ENCODE measurements around the gene CREB5. TPM values are rescaled to one million over a fixed set of nuclear protein-coding genes. Genes with fewer than 3 reads are reported as not detected.
A peak's percentile ranks its signal among the peaks of the same experiment; 100 is the strongest.

CREB5 gene
- total RNA-seq, 4 donors from 2014 or later, result 7.8 to 29.9 (median 12.9) TPM

DNA sequence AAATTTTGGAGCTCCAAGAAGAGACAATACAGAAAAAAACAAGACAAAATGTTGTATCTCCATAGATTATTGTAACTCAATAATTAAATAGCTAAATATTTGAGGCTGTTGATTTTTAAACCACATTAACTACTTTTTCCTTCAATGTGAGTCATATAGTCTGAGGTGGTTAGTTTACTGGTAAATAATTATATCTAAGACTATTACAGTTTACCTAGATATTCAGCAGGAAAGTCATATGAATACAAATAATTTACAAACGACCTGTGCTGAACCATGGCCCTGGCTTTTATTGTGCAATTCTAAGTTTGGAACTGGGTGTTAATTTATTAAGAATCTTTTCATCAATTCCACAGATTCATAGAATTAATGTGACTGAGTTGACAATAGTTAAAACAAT, 22.2 kb downstream of the CREB5 start:
- 86 to 94% methylated on average over 1 of the region's 1 CpG for WGBS, 2 donors (ENCODE audit: low coverage in 1 of 2)

GRCh38 chr7:28435152-28435551, 22.8 kb downstream of the CREB5 start:
- no peak for TF ChIP-seq EP300 (IDR thresholded peaks at IDR 0.05)
- TF ChIP-seq POLR2A (IDR thresholded peaks at IDR 0.05), result no peak
- TF ChIP-seq POLR2AphosphoS5 (IDR thresholded peaks at IDR 0.05), result no peak
- TF ChIP-seq CTCF (IDR thresholded peaks at IDR 0.05), result no peak
- Histone ChIP-seq H3K36me3 (no peaks in the 10 kb centered on the region), H3K9me3 (no peaks in the 10 kb centered on the region), H3K27me3 (no peaks in the 10 kb centered on the region), H3K27ac (no peak overlapping the region), H3K4me1 (no peaks in the 10 kb centered on the region), H3K4me3 (no peak overlapping the region)
- ATAC-seq, result no peak
- WGBS, 2 donors (ENCODE audit: low coverage in 1 of 2), result 72 to 73% methylated on average over 4 of the region's 4 CpGs

More for the DNA sequence above, 22.2 kb downstream of the CREB5 start:
- H3K4me3 ChIP-seq, result no peak overlapping the region
- no peaks in the 10 kb centered on the region for H3K27me3 ChIP-seq
- no peak for ATAC-seq
- TF ChIP-seq POLR2A (IDR thresholded peaks at IDR 0.05) (no peak), CTCF (IDR thresholded peaks at IDR 0.05) (no peak), EP300 (IDR thresholded peaks at IDR 0.05) (no peak), POLR2AphosphoS5 (IDR thresholded peaks at IDR 0.05) (no peak)
- no peak overlapping the region for H3K27ac ChIP-seq
- no peaks in the 10 kb centered on the region for H3K9me3 ChIP-seq
- H3K4me1 ChIP-seq, result no peaks in the 10 kb centered on the region
- no peaks in the 10 kb centered on the region for H3K36me3 ChIP-seq

DNA sequence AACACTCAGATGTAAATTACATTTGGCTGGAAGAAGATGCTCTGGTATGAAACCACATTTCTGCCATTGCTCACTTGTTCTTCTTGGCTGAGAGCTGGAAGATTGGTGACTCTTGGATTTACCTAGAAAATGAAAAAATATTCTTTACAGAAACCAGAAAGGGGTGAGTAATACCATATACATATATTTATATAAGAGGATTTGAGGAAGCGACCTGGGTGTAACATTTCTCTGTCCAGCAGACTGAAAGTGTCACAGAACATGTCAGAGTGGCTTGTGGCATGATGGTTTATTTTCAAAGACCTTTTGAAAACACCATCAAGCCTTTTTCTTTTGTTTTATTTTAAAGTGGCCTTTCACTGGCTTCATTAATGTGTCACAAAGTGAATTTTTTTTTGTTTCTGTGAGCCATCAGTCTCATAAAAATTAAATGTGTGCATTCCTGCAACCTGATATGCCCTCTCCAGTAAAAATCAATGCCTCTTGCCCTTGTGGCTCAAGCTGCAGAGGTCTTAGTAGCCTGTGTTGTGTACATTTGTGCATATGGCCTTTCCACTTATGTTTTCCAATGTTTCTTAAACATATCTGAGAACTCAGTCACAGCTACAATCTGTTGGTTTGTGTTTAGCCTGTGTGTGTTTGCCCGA, 23.5 kb downstream of the CREB5 start:
- Histone ChIP-seq H3K27me3 (no peaks in the 10 kb centered on the region), H3K36me3 (no peaks in the 10 kb centered on the region), H3K4me1 (no peaks in the 10 kb centered on the region), H3K9me3 (no peaks in the 10 kb centered on the region), H3K27ac (peak overlapping the region in 1 of 4 donors; percentile 35), H3K4me3 (no peak overlapping the region)
- ATAC-seq, result no peak
- TF ChIP-seq POLR2AphosphoS5 (IDR thresholded peaks at IDR 0.05) (no peak), CTCF (IDR thresholded peaks at IDR 0.05) (no peak), POLR2A (IDR thresholded peaks at IDR 0.05) (no peak), EP300 (IDR thresholded peaks at IDR 0.05) (no peak)
- WGBS, 2 donors (ENCODE audit: low coverage in 1 of 2), result 80 to 93% methylated on average over 2 of the region's 2 CpGs

- no peak for ATAC-seq
- 87 to 94% methylated on average over 7 to 8 of the region's 8 CpGs for WGBS, 2 donors (ENCODE audit: low coverage in 1 of 2)
These were observed 27.8 kb downstream of the CREB5 start for GRCh38 chr7:28440055-28440601.

More at GRCh38 chr7:28440055-28440601, 27.8 kb downstream of the CREB5 start:
- H3K27me3 ChIP-seq, result no peaks in the 10 kb centered on the region
- H3K4me3 ChIP-seq, result no peak overlapping the region
- TF ChIP-seq POLR2AphosphoS5 (IDR thresholded peaks at IDR 0.05), result no peak
- no peak for TF ChIP-seq POLR2A (IDR thresholded peaks at IDR 0.05)
- no peak for TF ChIP-seq CTCF (IDR thresholded peaks at IDR 0.05)
- TF ChIP-seq EP300 (IDR thresholded peaks at IDR 0.05), result no peak
- H3K4me1 ChIP-seq, result no peaks in the 10 kb centered on the region
- H3K9me3 ChIP-seq, result no peaks in the 10 kb centered on the region
- H3K27ac ChIP-seq, result no peak overlapping the region
- no peaks in the 10 kb centered on the region for H3K36me3 ChIP-seq
